Measurements from ENCODE around the gene ARHGAP8. TPM values are rescaled to one million over a fixed set of nuclear protein-coding genes. Genes with fewer than 3 reads are reported as not detected.
"Not testable (repeated sequence)": the region's sequence is repeated elsewhere in the genome, so short reads cannot be mapped to it uniquely, and the experiment has no call there.

Gene ARHGAP8
- total and polyA plus RNA-seq, 2 donors (not counting 3 experiments of a cell fraction or from before 2014, with no cell fraction given): not detected

DNA sequence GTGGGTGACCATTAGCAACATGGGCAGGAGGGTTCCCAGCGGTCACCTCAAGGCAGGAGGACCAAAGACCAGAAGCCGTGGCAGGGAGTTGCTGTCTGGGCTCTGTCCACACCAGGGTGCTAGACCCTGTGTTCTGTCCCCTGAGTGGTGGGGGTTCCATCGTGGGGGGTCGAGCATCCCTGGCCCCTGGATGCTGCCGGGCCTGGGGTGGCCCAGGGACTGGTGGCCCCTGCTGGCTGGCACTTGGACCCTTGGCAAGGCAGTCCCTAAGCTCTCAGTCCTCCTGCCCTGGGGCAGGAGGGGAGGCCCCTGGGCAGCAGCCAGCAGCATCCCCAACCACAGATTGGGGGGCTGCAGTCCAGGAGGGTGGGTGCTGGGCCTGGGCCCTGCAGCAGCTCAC, 13.4 kb upstream of the ARHGAP8 start:
- H3K4me2 ChIP-seq (ENCODE audit: insufficient read depth, low read length): no peak overlapping the region
- ChIA-PET CTCF (interaction anchor here (2.6 kb wide), 1 partner anchor 54 kb away, joined by 10 read pairs; no protein-coding TSS in a partner anchor), POLR2A (no interaction called here)
- H3K27me3 ChIP-seq (ENCODE audit: control insufficient read depth in 2 of 2, insufficient read depth in 2 of 2, low read length in 2 of 2): peaks cover 0 to 2% of the 10 kb centered on the region in 2 experiments
- H3K9ac ChIP-seq (replicated peaks; ENCODE audit: extremely low read depth, insufficient read depth, low read length): no peak overlapping the region
- no peaks in the 10 kb centered on the region for H3K79me2 ChIP-seq (ENCODE audit: control insufficient read depth, insufficient read depth, low read length)
- no peak overlapping the region for H3K27ac ChIP-seq (ENCODE audit: insufficient read depth, low read depth, low read length)
- TF ChIP-seq FOS (IDR thresholded peaks at IDR 0.05; ENCODE audit: borderline replicate concordance, insufficient read depth, low read length) (no peak), POLR2AphosphoS5 (IDR thresholded peaks at IDR 0.05; ENCODE audit: insufficient read depth, low read depth, low read length) (no peak), EZH2 (IDR thresholded peaks at IDR 0.05; ENCODE audit: borderline replicate concordance, low read depth, low read length, severe bottlenecking) (no peak), MYC (IDR thresholded peaks at IDR 0.05; ENCODE audit: low read depth, low read length) (no peak), POLR2A (IDR thresholded peaks at IDR 0.05; ENCODE audit: low read depth, low read length) (no peak), GATA2 (IDR thresholded peaks at IDR 0.05; ENCODE audit: insufficient read depth, insufficient read length, low read depth, low read length) (no peak), JUN (IDR thresholded peaks at IDR 0.05; ENCODE audit: borderline replicate concordance, insufficient read depth, insufficient read length, low read depth) (no peak)
- TF ChIP-seq, protein P1, sequence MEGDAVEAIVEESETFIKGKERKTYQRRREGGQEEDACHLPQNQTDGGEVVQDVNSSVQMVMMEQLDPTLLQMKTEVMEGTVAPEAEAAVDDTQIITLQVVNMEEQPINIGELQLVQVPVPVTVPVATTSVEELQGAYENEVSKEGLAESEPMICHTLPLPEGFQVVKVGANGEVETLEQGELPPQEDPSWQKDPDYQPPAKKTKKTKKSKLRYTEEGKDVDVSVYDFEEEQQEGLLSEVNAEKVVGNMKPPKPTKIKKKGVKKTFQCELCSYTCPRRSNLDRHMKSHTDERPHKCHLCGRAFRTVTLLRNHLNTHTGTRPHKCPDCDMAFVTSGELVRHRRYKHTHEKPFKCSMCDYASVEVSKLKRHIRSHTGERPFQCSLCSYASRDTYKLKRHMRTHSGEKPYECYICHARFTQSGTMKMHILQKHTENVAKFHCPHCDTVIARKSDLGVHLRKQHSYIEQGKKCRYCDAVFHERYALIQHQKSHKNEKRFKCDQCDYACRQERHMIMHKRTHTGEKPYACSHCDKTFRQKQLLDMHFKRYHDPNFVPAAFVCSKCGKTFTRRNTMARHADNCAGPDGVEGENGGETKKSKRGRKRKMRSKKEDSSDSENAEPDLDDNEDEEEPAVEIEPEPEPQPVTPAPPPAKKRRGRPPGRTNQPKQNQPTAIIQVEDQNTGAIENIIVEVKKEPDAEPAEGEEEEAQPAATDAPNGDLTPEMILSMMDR (IDR thresholded peaks at IDR 0.05; ENCODE audit: extremely low read depth in 1 of 2, insufficient read depth in 1 of 2, low read depth in 1 of 2, low read length in 2 of 2): no peak
- TF ChIP-seq, protein P2, sequence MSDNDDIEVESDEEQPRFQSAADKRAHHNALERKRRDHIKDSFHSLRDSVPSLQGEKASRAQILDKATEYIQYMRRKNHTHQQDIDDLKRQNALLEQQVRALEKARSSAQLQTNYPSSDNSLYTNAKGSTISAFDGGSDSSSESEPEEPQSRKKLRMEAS (IDR thresholded peaks at IDR 0.05; ENCODE audit: insufficient read depth, insufficient read length): no peak
- no peaks in the 10 kb centered on the region for H3K9me1 ChIP-seq (replicated peaks; ENCODE audit: control insufficient read depth, extremely low read depth, insufficient read depth, low read length)
- no peak overlapping the region for H2AFZ ChIP-seq (ENCODE audit: low read depth, low read length)
- H3K4me1 ChIP-seq (ENCODE audit: control insufficient read depth, extremely low read depth, insufficient read depth, low read length): no peaks in the 10 kb centered on the region
- intact Hi-C loops (cut with micrococcal nuclease): no loop called here
- dilution Hi-C loops (cut with MboI; ENCODE audit: extremely low pct_ligation_motif_present, low sequenced_read_pairs): no loop called here
- no peak for DNase-seq (ENCODE audit: low read depth, low spot score)
- no peaks in the 10 kb centered on the region for H3K36me3 ChIP-seq (ENCODE audit: control insufficient read depth in 2 of 2, extremely low read depth in 1 of 2, insufficient read depth in 2 of 2, low read length in 2 of 2)
- no peak for FAIRE-seq
- no peaks in the 10 kb centered on the region for H4K20me1 ChIP-seq (replicated peaks; ENCODE audit: control insufficient read depth, extremely low read depth, insufficient read depth, low read length)
- H3K4me3 ChIP-seq (replicated peaks in 1 of 3; ENCODE audit: insufficient read depth in 1 of 3, low read depth in 1 of 3, low read length in 3 of 3): no peak overlapping the region
- BruUV-seq (replicated peaks): no TSS peak
- no peaks in the 10 kb centered on the region for H3K9me3 ChIP-seq (replicated peaks; ENCODE audit: control insufficient read depth, insufficient read depth, low read length)

DNA sequence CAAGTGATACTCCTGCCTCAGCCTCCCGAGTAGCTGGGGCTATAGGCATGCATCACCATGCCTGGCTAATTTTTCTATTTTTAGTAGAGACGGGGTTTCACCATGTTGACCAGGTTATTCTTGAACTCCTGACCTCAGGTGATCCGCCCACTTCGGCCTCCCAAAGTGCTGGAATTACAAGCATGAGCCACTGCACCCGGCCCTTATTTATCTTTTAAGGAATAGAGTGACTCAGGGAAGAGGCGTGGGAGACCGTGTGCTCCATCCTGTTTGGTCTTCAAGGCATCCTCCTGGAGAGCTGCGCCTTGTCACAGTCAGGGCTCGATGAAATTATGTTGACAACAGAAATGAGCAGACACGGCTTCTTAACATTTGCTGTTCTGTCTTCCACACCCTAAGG, 12.7 kb upstream of the ARHGAP8 start:
- H3K9ac ChIP-seq (replicated peaks; ENCODE audit: extremely low read depth, insufficient read depth, low read length); intact Hi-C loops (cut with micrococcal nuclease); H3K4me3 ChIP-seq (replicated peaks in 1 of 3; ENCODE audit: insufficient read depth in 1 of 3, low read depth in 1 of 3, low read length in 3 of 3); H3K9me1 ChIP-seq (replicated peaks; ENCODE audit: control insufficient read depth, extremely low read depth, insufficient read depth, low read length); H3K27ac ChIP-seq (ENCODE audit: insufficient read depth, low read depth, low read length); DNase-seq (ENCODE audit: low read depth, low spot score); H3K9me3 ChIP-seq (replicated peaks; ENCODE audit: control insufficient read depth, insufficient read depth, low read length); BruUV-seq (replicated peaks); POLR2A ChIA-PET; FAIRE-seq; H3K79me2 ChIP-seq (ENCODE audit: control insufficient read depth, insufficient read depth, low read length); H4K20me1 ChIP-seq (replicated peaks; ENCODE audit: control insufficient read depth, extremely low read depth, insufficient read depth, low read length); H3K36me3 ChIP-seq (ENCODE audit: control insufficient read depth in 2 of 2, extremely low read depth in 1 of 2, insufficient read depth in 2 of 2, low read length in 2 of 2); H2AFZ ChIP-seq (ENCODE audit: low read depth, low read length); H3K27me3 ChIP-seq (ENCODE audit: control insufficient read depth in 2 of 2, insufficient read depth in 2 of 2, low read length in 2 of 2); H3K4me2 ChIP-seq (ENCODE audit: insufficient read depth, low read length); H3K4me1 ChIP-seq (ENCODE audit: control insufficient read depth, extremely low read depth, insufficient read depth, low read length); dilution Hi-C loops (cut with MboI; ENCODE audit: extremely low pct_ligation_motif_present, low sequenced_read_pairs): not testable (repeated sequence)
- CTCF ChIA-PET: interaction anchor here (1.4 to 2.6 kb wide), 2 partner anchors 43 to 55 kb away, joined by 3 to 10 read pairs; no protein-coding TSS in a partner anchor
